ENCODE results near the gene CPT1B.

DNA sequence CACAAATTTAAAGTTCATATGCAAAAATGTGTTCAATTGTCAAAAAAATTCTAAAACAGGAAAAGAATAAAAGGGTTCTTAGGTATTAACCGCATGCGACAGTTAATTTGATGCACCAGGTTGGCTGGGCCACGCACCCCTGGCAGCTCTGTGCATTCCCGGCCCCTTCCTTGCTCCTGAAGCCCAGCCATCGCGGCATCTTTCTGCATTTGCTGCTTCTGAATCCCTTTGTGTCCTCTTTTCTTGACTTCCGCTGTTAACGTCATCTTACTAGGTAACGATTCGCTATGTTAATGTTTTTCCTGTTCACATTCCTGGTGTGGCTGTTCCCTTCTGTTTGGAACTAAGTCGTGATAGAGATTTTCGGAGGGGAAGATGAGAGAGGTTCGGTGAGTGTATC lies 40.5 kb downstream of the CPT1B start:
- TF ChIP-seq, protein P1, sequence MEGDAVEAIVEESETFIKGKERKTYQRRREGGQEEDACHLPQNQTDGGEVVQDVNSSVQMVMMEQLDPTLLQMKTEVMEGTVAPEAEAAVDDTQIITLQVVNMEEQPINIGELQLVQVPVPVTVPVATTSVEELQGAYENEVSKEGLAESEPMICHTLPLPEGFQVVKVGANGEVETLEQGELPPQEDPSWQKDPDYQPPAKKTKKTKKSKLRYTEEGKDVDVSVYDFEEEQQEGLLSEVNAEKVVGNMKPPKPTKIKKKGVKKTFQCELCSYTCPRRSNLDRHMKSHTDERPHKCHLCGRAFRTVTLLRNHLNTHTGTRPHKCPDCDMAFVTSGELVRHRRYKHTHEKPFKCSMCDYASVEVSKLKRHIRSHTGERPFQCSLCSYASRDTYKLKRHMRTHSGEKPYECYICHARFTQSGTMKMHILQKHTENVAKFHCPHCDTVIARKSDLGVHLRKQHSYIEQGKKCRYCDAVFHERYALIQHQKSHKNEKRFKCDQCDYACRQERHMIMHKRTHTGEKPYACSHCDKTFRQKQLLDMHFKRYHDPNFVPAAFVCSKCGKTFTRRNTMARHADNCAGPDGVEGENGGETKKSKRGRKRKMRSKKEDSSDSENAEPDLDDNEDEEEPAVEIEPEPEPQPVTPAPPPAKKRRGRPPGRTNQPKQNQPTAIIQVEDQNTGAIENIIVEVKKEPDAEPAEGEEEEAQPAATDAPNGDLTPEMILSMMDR (IDR thresholded peaks at IDR 0.05), result no peak
- no peak for TF ChIP-seq POLR2A (IDR thresholded peaks at IDR 0.05)

Data from right lobe of liver (tissue), 4 donors.